Large intestine (tissue), 3 donors: ENCODE results near the gene EEF1A2. TPM values are rescaled to one million over a fixed set of nuclear protein-coding genes. Genes with fewer than 3 reads are reported as not detected.
A peak's percentile ranks its signal among the peaks of the same experiment; 100 is the strongest.

Experiments
- DNase-seq, 2 donors: peaks; one replicate each; pipeline versions ENCODE4 v3.0.0 to v3.0.0-alpha.2; 2013
- H3K27ac ChIP-seq: one replicate; pipeline ENCODE4 v1.5.1; 2013; ENCODE audit warnings: low read length
- H3K27me3 ChIP-seq: 2 replicates; pipeline ENCODE4 v1.6.1; 2013; ENCODE audit warnings: low read length; ENCODE audit not compliant: control insufficient read depth, insufficient read depth
- H3K36me3 ChIP-seq: 2 replicates; pipeline ENCODE4 v1.6.1; 2013; ENCODE audit warnings: low read length; ENCODE audit not compliant: control insufficient read depth, insufficient read depth
- H3K4me1 ChIP-seq: one replicate; pipeline ENCODE4 v1.6.1; 2013; ENCODE audit warnings: low read length; ENCODE audit not compliant: control insufficient read depth, insufficient read depth
- H3K4me3 ChIP-seq: one replicate; pipeline ENCODE4 v1.5.1; 2013; ENCODE audit warnings: low read length
- H3K9me3 ChIP-seq: one replicate; pipeline ENCODE4 v1.6.1; 2013; ENCODE audit warnings: mild to moderate bottlenecking, low read depth, low read length, moderate library complexity; ENCODE audit not compliant: control insufficient read depth
- WGBS: methylation state at CpG from one replicate; pipeline ENCODE4 v1.1.5; 2013; ENCODE audit warnings: low lambda C conversion rate; ENCODE audit not compliant: insufficient coverage; 5-methylcytosine and 5-hydroxymethylcytosine counted together
- polyA plus RNA-seq: library from polyadenylated mRNA; unstranded; fragments of 120-200 nt; gene quantifications from one replicate; pipeline ENCODE4 v1.2.1, GENCODE V29; 2013

Gene EEF1A2
- polyA plus RNA-seq, 1 donor = 29.7 TPM

DNA sequence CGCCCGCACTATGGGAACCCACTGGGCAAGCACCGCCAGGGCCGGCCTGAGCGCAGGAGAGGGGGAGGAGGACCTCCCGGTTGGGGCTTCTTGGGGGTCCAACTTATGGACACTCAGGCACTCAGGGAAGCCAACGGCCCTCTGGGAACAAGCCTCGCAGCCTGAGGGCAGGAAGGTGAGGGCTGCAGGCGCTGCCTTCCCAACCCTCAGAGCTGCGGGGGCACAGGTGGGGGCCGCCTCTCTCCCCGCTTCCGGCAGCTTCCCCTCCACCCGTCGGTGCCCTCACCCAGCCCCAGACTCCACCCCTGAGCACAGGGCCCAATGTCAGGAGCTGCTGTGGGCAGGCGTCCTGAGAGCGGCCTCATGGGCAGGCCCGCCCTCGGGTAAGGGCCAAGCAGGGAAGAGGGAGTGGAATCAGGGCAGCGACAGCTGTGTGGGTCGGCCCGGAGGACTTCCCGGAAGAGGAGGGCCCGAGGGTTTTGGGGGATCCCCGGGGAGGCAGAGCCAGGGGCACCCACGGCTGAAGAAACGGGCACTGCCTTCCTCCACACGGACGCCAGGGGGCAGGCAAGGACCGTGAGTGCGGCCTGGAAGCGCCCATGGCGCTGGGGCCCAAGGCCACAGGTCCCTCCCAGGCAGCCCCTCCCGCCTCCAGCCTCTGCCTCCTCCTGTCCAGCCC lies 38.8 kb upstream of the EEF1A2 start:
- H3K36me3 ChIP-seq = no peaks in the 10 kb centered on the region
- H3K27me3 ChIP-seq = peaks cover 7% of the 10 kb centered on the region
- peak; percentile 85 to 87 for DNase-seq
- peaks cover 9% of the 10 kb centered on the region for H3K9me3 ChIP-seq
- peak overlapping the region; percentile 25 for H3K4me3 ChIP-seq
- WGBS = no CpG with 5 or more reads among the region's 34 CpGs
- peaks cover 31% of the 10 kb centered on the region for H3K4me1 ChIP-seq
- peak overlapping the region; percentile 46 for H3K27ac ChIP-seq

DNA sequence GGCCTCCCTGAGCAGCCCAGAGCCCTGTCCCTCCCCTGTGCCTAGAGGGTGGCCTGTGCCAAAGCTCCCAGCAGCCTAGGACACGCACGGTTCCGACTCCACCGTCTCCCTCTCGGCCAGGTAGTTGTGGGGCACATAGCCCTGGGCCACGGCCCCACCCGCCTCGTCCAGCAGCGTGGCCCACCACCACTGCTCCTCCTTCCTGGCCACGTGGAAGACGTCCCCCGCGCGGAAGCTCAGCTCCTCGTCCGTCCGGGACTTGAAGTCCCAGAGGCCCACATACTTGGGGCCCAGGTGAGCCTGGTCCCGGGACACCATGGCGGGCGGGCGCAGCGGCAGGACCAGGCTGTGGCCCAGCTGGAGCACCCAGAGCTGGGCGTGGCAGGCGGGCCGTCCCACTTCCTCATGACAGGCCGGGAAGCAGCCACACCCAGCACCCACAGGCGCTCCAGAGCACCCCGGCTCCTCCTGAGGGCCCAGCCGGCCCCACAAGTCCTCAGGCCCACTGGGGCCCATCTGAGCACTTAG lies 38.2 kb upstream of the EEF1A2 start, which contains the start of gene PTK6:
PTK6 (minus strand) TSS at position 380 of the 528 bp plus-strand sequence; CDS start at position 318, 62 bp downstream.
- H3K27me3 ChIP-seq = peaks cover 7% of the 10 kb centered on the region
- H3K36me3 ChIP-seq = no peaks in the 10 kb centered on the region
- H3K4me1 ChIP-seq = peaks cover 31% of the 10 kb centered on the region
- no peak for DNase-seq
- WGBS = no CpG with 5 or more reads among the region's 29 CpGs
- peak within 1 kb of the TSS; percentile 25 for H3K4me3 ChIP-seq
- peak within 1 kb of the TSS; percentile 46 for H3K27ac ChIP-seq
- peaks cover 9% of the 10 kb centered on the region for H3K9me3 ChIP-seq

DNA sequence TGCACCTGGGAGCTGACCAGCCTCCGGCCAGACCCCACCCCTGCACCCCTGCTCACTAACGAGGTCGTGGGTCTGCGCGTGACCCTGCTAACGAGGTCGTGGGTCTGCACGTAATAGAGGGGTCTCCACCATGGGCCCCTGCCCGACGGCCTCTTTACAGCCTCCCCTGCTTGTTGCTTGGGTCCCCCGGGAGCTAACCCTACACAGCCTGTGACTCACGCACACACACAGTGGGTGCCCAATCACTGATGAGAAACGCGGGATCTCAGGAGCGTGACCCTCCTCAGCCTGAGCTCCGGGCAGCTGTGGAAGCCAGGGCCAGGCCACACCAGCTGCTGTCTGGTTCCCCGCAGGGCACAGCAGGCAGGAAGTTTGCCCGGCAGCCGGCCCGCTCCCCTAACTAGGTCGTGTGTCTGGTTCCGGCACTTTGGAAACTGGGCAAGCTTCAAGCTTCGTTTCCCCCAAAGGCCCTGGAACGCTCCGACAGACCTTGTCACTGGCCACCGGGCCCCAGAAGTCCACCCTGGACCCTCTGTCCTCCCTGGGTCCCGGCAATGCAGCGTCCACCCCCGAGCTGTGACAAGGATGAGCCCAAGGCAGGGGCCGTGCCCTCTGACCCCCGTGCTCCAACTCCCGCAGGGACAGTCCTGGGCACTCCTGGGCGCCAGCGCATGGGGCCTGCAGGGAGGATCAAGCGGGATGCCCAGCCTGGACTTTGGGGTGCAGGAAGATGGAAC lies 37.5 kb upstream of the EEF1A2 start:
- no CpG with 5 or more reads among the region's 35 CpGs for WGBS
- Histone ChIP-seq H3K4me3 (no peak overlapping the region), H3K36me3 (no peaks in the 10 kb centered on the region), H3K27me3 (peaks cover 7% of the 10 kb centered on the region), H3K9me3 (peaks cover 9% of the 10 kb centered on the region), H3K27ac (no peak overlapping the region), H3K4me1 (peaks cover 31% of the 10 kb centered on the region)
- no peak for DNase-seq

DNA sequence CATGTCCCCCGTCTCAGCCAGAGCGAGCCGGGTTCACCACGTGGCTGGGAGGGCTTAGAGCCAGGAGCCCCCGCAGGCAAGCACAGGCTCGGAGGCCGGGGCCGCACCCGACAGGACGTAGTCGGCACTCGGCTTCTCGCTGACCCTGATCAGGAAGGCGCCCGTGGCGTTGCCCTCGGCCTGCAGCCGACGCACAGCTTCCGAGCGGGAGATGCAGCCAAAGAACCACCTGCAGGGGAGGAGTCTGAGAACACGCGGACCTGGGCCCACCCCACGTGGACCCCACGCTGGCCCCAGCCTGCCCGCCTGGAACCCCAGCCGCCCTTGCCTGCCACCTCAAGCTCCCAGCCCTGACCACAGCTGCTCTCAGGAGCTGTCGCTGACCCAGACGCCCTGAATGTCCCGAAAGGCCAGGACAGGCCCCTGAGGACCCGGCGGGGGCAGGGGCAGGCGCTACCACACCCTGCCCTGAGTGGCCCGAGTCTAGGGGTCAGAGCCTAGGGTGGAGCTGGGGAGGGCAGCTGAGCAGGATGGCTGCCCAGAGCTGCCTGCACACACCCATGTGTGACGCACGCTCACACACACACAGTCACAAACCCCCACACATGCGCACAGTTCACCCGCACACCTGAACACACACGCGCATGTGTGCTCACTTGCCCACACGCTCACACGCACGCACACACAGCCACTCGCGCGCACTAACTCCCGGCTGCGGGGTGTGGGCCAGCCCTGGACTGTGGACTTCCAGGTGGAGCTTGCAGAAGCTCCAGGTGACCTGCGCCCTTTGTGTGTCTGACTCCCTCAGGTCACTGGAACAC lies 36.2 kb upstream of the EEF1A2 start:
- H3K27ac ChIP-seq = no peak overlapping the region
- H3K4me1 ChIP-seq = peaks cover 37% of the 10 kb centered on the region
- H3K4me3 ChIP-seq = no peak overlapping the region
- peaks cover 9% of the 10 kb centered on the region for H3K9me3 ChIP-seq
- no CpG with 5 or more reads among the region's 49 CpGs for WGBS
- no peaks in the 10 kb centered on the region for H3K36me3 ChIP-seq
- peaks cover 7% of the 10 kb centered on the region for H3K27me3 ChIP-seq
- peak in 1 of 2 donors; percentile 69 for DNase-seq

DNA sequence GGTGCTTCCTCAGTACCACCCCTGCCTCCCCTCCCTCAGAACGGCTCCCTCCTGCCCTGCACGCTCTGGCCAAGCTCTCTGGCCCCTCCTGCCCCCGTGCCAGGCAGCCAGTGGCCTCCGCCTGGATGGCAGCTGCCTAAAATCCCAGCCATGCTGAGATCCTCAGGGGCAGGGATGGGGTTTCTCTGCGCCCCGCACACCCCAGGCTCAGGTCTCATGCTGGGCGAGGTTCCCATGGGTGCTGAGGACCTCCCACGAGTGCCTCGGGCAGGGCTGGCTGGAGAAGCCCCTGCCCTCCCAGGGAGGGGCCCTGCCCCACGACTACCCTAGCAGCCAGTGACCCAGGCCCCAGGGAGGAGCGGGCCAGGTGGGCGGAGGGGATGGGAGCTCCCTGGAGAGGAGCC lies 35.5 kb upstream of the EEF1A2 start:
- DNase-seq = no peak

DNA sequence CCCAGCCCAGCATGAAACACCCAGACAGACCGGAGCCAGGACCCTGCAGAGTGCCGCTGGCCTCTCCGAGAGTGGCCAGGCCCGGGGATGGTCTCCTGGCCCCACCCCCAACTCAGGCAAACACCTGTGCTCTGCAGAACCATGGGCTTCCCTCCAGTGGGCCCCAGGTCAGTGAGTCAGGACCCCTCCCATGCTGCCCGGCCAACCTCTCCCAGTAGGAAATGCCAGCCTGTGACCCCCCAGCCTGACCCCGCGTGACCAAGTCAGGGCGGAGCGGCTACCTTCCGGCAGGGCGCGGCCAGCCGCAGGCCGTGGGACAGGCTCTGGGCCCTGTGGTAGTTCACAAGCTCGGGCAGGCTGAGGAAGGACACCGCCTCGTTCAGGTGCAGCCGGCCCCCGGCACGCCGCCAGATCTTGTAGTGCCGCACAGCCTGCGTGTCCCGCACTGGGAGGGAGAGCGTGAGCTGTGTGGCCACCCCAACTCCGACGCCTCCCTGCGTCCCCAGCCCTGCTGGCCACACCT lies 35.0 kb upstream of the EEF1A2 start:
- DNase-seq = no peak
- H3K27me3 ChIP-seq = peaks cover 7% of the 10 kb centered on the region

More for the DNA sequence above, 35.5 kb upstream of the EEF1A2 start:
- H3K9me3 ChIP-seq = peaks cover 9% of the 10 kb centered on the region
- H3K4me3 ChIP-seq = no peak overlapping the region
- no CpG with 5 or more reads among the region's 12 CpGs for WGBS
- no peak overlapping the region for H3K27ac ChIP-seq
- H3K4me1 ChIP-seq = peaks cover 37% of the 10 kb centered on the region
- peaks cover 7% of the 10 kb centered on the region for H3K27me3 ChIP-seq
- H3K36me3 ChIP-seq = no peaks in the 10 kb centered on the region

DNA sequence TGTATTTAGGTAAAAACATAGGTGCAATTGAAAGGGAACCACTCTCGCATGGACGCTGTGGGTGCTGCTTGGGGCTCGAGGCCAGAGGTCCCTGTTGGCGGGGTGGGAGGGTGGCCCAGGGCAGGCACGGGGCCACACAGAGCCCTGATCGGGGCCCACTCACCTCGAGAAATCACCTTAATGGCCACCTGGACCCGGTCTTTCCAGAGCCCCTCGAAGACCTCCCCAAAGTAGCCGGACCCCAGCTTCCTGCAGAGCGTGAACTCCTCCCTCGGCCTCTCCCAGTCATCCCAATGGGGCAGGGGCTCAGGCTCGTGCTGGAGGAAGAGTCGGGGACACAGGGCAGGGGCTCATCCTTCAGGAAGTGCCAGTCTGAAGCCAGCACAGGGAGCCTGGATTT lies 34.5 kb upstream of the EEF1A2 start:
- DNase-seq = no peak
- H3K27ac ChIP-seq = no peak overlapping the region
- H3K9me3 ChIP-seq = peaks cover 9% of the 10 kb centered on the region
- H3K4me3 ChIP-seq = no peak overlapping the region
- H3K36me3 ChIP-seq = no peaks in the 10 kb centered on the region
- H3K27me3 ChIP-seq = peaks cover 7% of the 10 kb centered on the region
- WGBS = no CpG with 5 or more reads among the region's 14 CpGs
- peaks cover 36% of the 10 kb centered on the region for H3K4me1 ChIP-seq

More for the DNA sequence above, 35.0 kb upstream of the EEF1A2 start:
- Histone ChIP-seq H3K27ac (no peak overlapping the region), H3K36me3 (no peaks in the 10 kb centered on the region), H3K4me3 (no peak overlapping the region), H3K4me1 (peaks cover 37% of the 10 kb centered on the region), H3K9me3 (peaks cover 9% of the 10 kb centered on the region)
- WGBS = no CpG with 5 or more reads among the region's 28 CpGs

DNA sequence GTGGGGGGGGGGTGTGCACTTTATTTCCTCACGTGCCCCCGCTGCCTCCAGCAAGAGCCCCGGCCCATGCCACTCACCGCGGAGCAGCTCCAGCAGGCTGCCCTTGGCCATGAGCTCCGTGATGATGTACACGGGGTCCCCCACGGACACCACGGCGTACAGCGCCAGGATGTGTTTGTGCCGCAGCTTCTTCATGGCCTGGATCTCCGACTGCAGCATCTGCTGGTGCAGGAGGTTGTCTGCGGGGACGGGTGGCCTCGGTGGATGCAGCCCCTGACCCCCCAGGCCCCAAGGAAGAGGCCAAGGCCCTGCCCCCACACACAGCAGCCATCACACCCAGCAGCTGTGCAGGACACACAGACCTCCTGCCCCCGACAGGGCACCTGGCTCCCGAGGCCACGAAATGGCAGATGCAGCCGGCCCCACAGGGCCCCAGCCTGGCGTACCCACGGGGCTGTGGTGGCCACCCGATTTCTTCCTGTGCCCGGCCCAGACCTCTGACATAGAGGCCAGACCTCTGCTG lies 33.6 kb upstream of the EEF1A2 start:
- H3K9me3 ChIP-seq = peaks cover 9% of the 10 kb centered on the region
- H3K36me3 ChIP-seq = no peaks in the 10 kb centered on the region
- 94% methylated on average over 3 of the region's 24 CpGs for WGBS
- peaks cover 29% of the 10 kb centered on the region for H3K4me1 ChIP-seq
- H3K4me3 ChIP-seq = no peak overlapping the region
- no peak overlapping the region for H3K27ac ChIP-seq
- peaks cover 7% of the 10 kb centered on the region for H3K27me3 ChIP-seq
- no peak for DNase-seq

DNA sequence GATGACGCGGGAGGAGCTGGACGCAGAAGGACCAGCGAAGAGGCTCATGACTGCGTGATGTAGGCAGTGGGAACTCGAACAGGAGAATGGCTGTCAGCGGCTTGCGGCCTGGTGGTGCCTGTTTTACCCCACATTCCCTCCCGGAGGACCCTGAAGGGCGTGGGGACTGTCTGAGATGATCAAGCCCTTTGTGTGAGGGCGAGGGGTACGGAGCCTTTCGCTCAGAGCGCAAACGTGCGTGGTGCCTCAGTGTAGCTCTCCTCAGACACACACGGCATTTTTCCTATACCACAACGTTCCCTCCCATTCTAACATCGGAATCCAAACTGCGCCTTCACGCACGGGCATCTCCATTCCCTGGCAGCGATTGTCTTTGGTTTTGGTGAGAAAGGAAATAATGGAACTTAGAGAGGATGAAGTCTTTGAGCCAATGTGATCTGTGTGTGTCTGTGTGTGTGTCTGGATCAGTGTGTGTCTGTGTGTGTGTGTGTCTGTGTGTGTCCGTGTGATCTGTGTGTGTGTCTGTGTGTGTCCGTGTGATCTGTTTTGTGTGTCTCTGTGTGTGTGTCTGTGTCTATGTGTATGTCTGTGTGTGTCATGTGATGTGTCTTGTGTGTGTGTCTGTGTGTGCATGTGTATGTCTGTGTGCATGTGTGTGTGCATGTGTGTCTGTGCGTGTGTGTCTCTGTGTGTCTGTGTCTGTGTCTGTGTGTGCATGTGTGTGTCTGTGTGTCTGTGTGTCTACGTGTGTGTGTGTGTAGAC lies 33.0 kb upstream of the EEF1A2 start:
- DNase-seq = no peak
- Histone ChIP-seq H3K27ac (no peak overlapping the region), H3K36me3 (no peaks in the 10 kb centered on the region), H3K9me3 (peaks cover 3% of the 10 kb centered on the region), H3K4me3 (no peak overlapping the region), H3K27me3 (peaks cover 7% of the 10 kb centered on the region), H3K4me1 (peaks cover 25% of the 10 kb centered on the region)
- no CpG with 5 or more reads among the region's 27 CpGs for WGBS
